GM12892 (cell line): Measurements from ENCODE around the gene TGFA.

Experiments
- DNase-seq: peaks from one replicate; pipeline ENCODE4 v3.0.0; 2011; ENCODE audit not compliant: insufficient read length
- FAIRE-seq: peaks from 2 replicates; lab custom pipeline; 2011; peaks lifted over from hg19 to GRCh38; lab: Jason Lieb, UNC
- POLR2A ChIP-seq: IDR thresholded peaks from 2 replicates; pipeline ENCODE4 v1.6.1; 2011; ENCODE audit warnings: low read depth, low read length, control low read depth
- POLR2AphosphoS5 ChIP-seq: IDR thresholded peaks from 2 replicates; pipeline ENCODE4 v1.6.1; 2011; ENCODE audit warnings: low read depth, low read length, control low read depth
- TAF1 ChIP-seq: IDR thresholded peaks from 2 replicates; pipeline ENCODE4 v1.6.1; 2011; ENCODE audit warnings: low read depth, mild to moderate bottlenecking, control low read depth, low read length, borderline replicate concordance

The TGFA gene

DNA sequence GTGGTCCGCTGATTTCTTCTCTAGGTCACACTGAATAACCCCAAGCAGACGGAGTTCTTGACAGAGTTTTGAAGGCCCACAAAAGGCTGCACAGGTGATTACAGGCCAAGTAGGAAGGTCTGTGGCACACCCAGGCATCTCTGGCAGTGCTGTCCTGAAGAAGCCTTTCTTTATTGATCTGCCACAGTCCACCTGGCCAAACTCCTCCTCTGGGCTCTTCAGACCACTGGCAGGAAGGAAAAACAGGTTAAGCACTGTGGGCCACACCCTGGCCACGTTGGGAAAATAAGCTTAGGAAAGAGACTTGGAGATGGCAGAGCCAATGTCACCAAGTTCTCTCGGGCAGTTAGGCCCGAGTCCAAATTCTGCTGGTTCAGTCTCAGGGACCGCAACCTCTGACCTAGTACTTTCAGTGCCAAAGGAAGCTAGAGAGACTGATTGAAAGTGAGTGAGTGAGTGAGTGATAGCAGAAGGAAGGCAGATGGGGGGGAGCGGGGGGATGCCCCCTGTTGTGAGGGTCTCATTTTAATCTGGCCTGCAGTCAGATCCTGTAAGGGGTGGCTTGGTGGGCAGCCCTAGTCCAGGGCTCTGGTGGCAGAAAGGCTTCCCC is 102.9 kb downstream of the TGFA start:
- FAIRE-seq, result no peak
- no peak for DNase-seq
- TF ChIP-seq TAF1 (no peak), POLR2AphosphoS5 (no peak), POLR2A (no peak)

- no peak for FAIRE-seq
- no peak for DNase-seq
- TF ChIP-seq POLR2AphosphoS5, result no peak
- no peak for TF ChIP-seq POLR2A
- TF ChIP-seq TAF1, result no peak
Observed at GRCh38 chr2:70448041-70448440, 105.6 kb downstream of the TGFA start.

- DNase-seq, result no peak
- TF ChIP-seq TAF1, result no peak
- no peak for TF ChIP-seq POLR2A
- no peak for TF ChIP-seq POLR2AphosphoS5
- FAIRE-seq, result no peak
Observed at GRCh38 chr2:70443726-70444125, 109.9 kb downstream of the TGFA start.

DNA sequence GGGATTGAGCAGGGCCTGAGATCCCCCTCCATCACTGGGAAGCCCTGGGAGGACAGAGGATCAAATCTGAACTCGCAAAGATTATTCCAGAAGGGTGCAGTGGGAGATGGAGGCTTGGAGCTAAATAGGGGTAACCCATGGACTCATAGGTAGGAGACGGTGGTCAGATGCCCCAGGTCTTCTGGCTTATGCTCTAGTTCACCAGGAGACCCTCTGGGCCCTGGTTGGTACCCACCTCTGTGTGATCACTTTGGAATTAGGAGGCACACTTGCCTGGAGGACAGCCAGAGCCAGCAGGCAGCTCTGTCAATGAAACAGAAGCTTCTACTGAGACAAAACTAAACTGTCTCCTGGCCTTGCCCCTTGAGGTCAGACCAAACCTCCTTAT is 110.6 kb downstream of the TGFA start:
- FAIRE-seq (no peak), DNase-seq (no peak)
- TF ChIP-seq POLR2AphosphoS5 (no peak), POLR2A (no peak), TAF1 (no peak)

DNA sequence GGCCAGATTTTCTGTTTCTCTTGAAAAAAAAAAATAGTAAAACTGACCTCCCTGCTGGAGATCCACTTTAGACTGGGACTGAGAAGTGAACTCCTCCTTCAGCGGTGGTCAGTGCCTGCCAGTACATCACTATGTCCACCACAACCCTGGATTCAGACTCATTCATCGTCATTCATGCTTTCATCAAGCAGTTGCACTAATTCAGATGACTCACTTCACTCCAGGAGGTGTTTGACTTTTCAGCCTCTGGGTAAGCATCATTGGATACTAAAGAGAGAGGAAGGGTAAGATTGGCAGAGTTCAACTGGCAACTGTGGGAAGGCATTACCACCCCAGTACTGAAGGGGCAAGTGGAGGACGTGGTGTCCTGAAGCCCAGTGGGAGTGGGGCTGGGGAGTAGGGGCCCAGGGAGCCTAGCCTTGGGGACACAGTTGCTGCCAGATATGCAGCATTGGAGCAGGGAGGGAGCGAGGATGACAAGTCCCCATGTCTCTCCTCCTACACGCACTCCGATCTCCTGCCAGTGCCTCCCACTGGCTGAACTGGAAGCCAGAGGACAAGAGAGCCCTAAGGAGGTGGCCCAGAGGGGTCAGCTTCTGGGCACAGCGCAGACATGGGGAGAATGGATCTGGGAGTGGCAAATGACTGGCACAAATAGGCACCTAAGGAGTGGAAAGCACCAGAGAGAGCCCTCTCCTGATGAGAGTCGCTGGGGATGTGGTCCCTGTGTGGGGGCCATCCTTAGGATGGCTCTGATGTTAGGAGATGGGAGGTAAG is 111.1 kb downstream of the TGFA start:
- TF ChIP-seq POLR2AphosphoS5 (no peak), TAF1 (no peak), POLR2A (no peak)
- DNase-seq (no peak), FAIRE-seq (no peak)

- no peak for FAIRE-seq
- TF ChIP-seq POLR2A (no peak), TAF1 (no peak), POLR2AphosphoS5 (no peak)
- DNase-seq, result no peak
Observed at GRCh38 chr2:70440621-70441020, 113.0 kb downstream of the TGFA start.

GRCh38 chr2:70435138-70435537 is 118.5 kb downstream of the TGFA start:
- no peak for FAIRE-seq
- no peak for DNase-seq
- TF ChIP-seq TAF1 (no peak), POLR2A (no peak), POLR2AphosphoS5 (no peak)

DNA sequence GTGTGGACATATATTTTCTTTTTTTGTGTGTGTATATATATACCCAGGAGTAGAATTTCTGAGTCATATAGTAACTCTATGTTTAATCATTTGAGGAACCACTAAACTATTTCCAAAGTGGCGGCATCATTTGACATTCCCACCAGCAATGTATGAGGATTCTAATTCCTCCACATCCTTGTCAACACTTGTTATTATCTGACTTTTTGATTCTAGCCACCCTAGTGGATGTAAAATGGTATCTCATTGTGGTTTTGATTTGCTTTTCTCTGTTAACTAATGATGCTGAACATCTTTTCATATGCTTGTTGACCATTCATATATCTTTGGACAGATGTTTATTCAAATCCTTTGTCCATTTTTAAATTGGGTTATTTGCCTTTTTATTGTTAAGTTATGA is 120.3 kb downstream of the TGFA start:
- no peak for DNase-seq
- TF ChIP-seq POLR2AphosphoS5 (no peak), TAF1 (no peak)
- no peak for FAIRE-seq

DNA sequence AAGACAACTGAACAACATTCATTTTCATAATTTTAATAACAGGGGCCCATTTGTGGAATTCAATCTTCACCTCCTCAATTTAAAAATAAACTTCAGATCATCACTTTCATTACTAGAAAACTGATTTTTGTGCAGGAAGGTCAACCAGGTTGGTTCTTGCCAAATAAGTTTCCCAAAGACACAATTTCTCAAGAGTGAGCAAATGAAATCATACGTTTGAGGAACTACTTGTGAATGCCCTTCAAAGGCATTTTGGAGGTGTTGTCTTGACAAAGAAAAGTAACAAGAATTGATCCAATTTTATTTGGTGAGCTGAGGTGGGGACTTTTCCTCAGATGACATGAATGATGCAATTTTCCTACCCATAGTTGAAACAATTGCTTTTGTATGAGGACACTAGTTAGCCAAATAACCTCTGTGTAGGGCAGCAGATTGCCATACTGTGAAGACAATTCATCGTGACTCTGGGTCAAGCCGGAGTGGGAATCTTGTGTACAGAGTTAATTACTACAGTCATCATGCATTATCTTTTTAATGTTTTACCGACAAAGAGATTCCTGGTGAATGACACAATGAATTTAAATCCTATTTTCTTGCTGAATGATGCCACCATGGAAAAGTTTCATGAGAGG is 121.8 kb downstream of the TGFA start:
- FAIRE-seq (no peak), DNase-seq (no peak)
- TF ChIP-seq TAF1 (no peak), POLR2A (no peak), POLR2AphosphoS5 (no peak)

- TF ChIP-seq TAF1, result no peak
- no peak for TF ChIP-seq POLR2AphosphoS5
- TF ChIP-seq POLR2A, result no peak
- no peak for FAIRE-seq
- DNase-seq, result no peak
Observed at GRCh38 chr2:70426341-70426740, 127.3 kb downstream of the TGFA start.

GRCh38 chr2:70425682-70426301 is 127.8 kb downstream of the TGFA start:
- FAIRE-seq, result no peak
- no peak for TF ChIP-seq POLR2A
- TF ChIP-seq POLR2AphosphoS5, result no peak
- TF ChIP-seq TAF1, result no peak
- DNase-seq, result no peak
